HG02884 (cell line): ENCODE measurements around the gene C17orf67.

Source experiments
- ATAC-seq: cut with Tn5 transposase; IDR thresholded peaks from one replicate; pipeline ENCODE4 v1.9.1; 2021; ENCODE audit warnings: mild to moderate bottlenecking, moderate library complexity; ENCODE audit not compliant: unreplicated experiment

The C17orf67 gene

GRCh38 chr17:56809820-56810179, 23.9 kb downstream of the C17orf67 start:
- ATAC-seq = no peak

GRCh38 chr17:56809106-56809819, 24.5 kb downstream of the C17orf67 start:
- no peak for ATAC-seq

GRCh38 chr17:56808503-56808902, 25.2 kb downstream of the C17orf67 start:
- no peak for ATAC-seq

- ATAC-seq = no peak
These were observed 26.0 kb downstream of the C17orf67 start for GRCh38 chr17:56807723-56808122.

GRCh38 chr17:56806949-56807348, 26.8 kb downstream of the C17orf67 start:
- no peak for ATAC-seq

- no peak for ATAC-seq
These were observed 29.3 kb downstream of the C17orf67 start for GRCh38 chr17:56804454-56804853.

GRCh38 chr17:56803071-56803470, 30.6 kb downstream of the C17orf67 start:
- ATAC-seq = no peak

GRCh38 chr17:56801459-56802178, 32.1 kb downstream of the C17orf67 start:
- no peak for ATAC-seq

- ATAC-seq = no peak
These were observed 34.8 kb downstream of the C17orf67 start for GRCh38 chr17:56798916-56799315.

GRCh38 chr17:56796536-56796935, 37.2 kb downstream of the C17orf67 start:
- ATAC-seq = no peak

GRCh38 chr17:56795221-56795865, 38.4 kb downstream of the C17orf67 start:
- ATAC-seq = no peak

- ATAC-seq = no peak
These were observed 39.8 kb downstream of the C17orf67 start for GRCh38 chr17:56793957-56794356.

- no peak for ATAC-seq
These were observed 40.2 kb downstream of the C17orf67 start for GRCh38 chr17:56793531-56793930.

- ATAC-seq = no peak
These were observed 41.5 kb downstream of the C17orf67 start for GRCh38 chr17:56792267-56792666.

GRCh38 chr17:56786989-56787482, 46.7 kb downstream of the C17orf67 start:
- peak; percentile 86 for ATAC-seq

- ATAC-seq = no peak
These were observed 47.6 kb downstream of the C17orf67 start for GRCh38 chr17:56785997-56786680.

GRCh38 chr17:56785405-56785804, 48.3 kb downstream of the C17orf67 start:
- no peak for ATAC-seq

- ATAC-seq = no peak
These were observed 51.4 kb downstream of the C17orf67 start for GRCh38 chr17:56782338-56782737.

- no peak for ATAC-seq
These were observed 51.8 kb downstream of the C17orf67 start for GRCh38 chr17:56781906-56782305.

- ATAC-seq = peak; percentile 97
These were observed 53.6 kb downstream of the C17orf67 start for GRCh38 chr17:56779898-56780777.
